Pancreas (tissue), 10 donors: ENCODE measurements around the gene LRP5. TPM values are rescaled to one million over a fixed set of nuclear protein-coding genes. Genes with fewer than 3 reads are reported as not detected.

Experiments
- ATAC-seq, 4 donors: fragments of 200-7000 bp; cut with Tn5 transposase; one replicate each; pipeline versions ENCODE4 v1.8.0 to v1.9.1; 2020; ENCODE audit warnings: mild to moderate bottlenecking in 4 of 4, moderate library complexity in 4 of 4
- DNase-seq, 6 donors: peaks; one replicate each; pipeline ENCODE4 v3.0.0-alpha.2; 2020
- FAIRE-seq: peaks from 2 replicates; lab custom pipeline; 2012; peaks lifted over from hg19 to GRCh38; lab: Jason Lieb, UNC
- H3K27ac ChIP-seq, 4 donors: fragments of 200-600 bp; sonication (generic); 1 replicate in 3 of 4; 2 replicates in 1 of 4; pipeline versions ENCODE4 v1.5.0 to v1.8.0; 2020
- H3K27me3 ChIP-seq, 4 donors: fragments of 200-600 bp; one replicate each; pipeline ENCODE4 v1.8.0; 2021
- H3K36me3 ChIP-seq, 3 donors: fragments of 200-600 bp; sonication (generic) in 1 of 3; one replicate each; pipeline versions ENCODE4 v1.5.0 to v1.8.0; 2020 to 2021
- H3K4me1 ChIP-seq, 3 donors: fragments of 200-600 bp; one replicate each; pipeline ENCODE4 v1.8.0; 2021
- H3K4me3 ChIP-seq, 4 donors: fragments of 200-600 bp; sonication (generic) in 2 of 4; one replicate each; pipeline versions ENCODE4 v1.5.0 to v1.8.0; 2020 to 2021
- H3K9me3 ChIP-seq, 4 donors: fragments of 200-600 bp; one replicate each; pipeline ENCODE4 v1.8.0; 2021
- CTCF ChIP-seq, 4 donors: fragments of 200-600 bp; sonication (generic) in 3 of 4; IDR thresholded peaks; one replicate each; pipeline versions ENCODE4 v1.5.0 to v1.8.0; 2021; ENCODE audit warnings: antibody characterized with exemption in 4 of 4
- WGBS, 2 donors: extraction: QIAGEN DNeasy Blood & Tissue Kit; methylation state at CpG; one replicate each; pipeline ENCODE4 v1.1.7; 2013; 5-methylcytosine and 5-hydroxymethylcytosine counted together
- intact Hi-C, 3 donors: fragments of 100-400 bp; cut with DNase I; formaldehyde crosslinking; loops; one replicate each; pipeline versions ENCODE4 v1.11.1 to v1.14.2; 2022
- polyA plus RNA-seq, 2 donors: library from polyadenylated mRNA; stranded (reverse); fragments of 200-250 nt; gene quantifications; one replicate each; pipeline ENCODE4 v1.2.3, GENCODE V29; 2013
- total RNA-seq, 6 donors: library from RNA; stranded (reverse); fragmentation: NEBNext Ultra II Directional in 4 of 6; extraction: Animal tissue kit (Norgen Biotek cat#: 25700) in 4 of 6; gene quantifications; one replicate each; pipeline versions ENCODE4 v1.2.1 to v1.2.4, GENCODE V29; 2021 to 2023
- donor health status: healthy with polysubstance abuse.
- donor health status: DM: no; HTN: no; CAD: no; lungs with moderate emphysema.
- donor health status: DM: no; HTN: no; CAD: no.
- donor health status: control.
- donor health status: control.
- donor health status: Bipolar disorder and iron deficiency.
- donor health status: DM: yes; HTN: yes; CAD: no.
- donor health status: DM: no; HTN: no; CAD: no.
- donor health status: DM: no; HTN: no; CAD: no.
- donor health status: DM: yes; HTN: yes; CAD: no.

LRP5 gene
- total and polyA plus RNA-seq, 8 donors = 27.4 to 62.8 (median 32.5) TPM

- DNase-seq (no peak), ATAC-seq (peak in 1 of 4 donors; percentile 7), FAIRE-seq (no peak)
- no peak for TF ChIP-seq CTCF (IDR thresholded peaks at IDR 0.05)
- peaks cover 9 to 20% (median 15%) of the 10 kb centered on the region in 3 donors for H3K4me1 ChIP-seq
- H3K27me3 ChIP-seq = no peaks in the 10 kb centered on the region
- no peaks in the 10 kb centered on the region for H3K36me3 ChIP-seq
- 78 to 79% methylated on average over 9 of the region's 9 CpGs for WGBS, 2 donors
- no peak overlapping the region for H3K4me3 ChIP-seq
- intact Hi-C loops = no loop called here
- H3K27ac ChIP-seq = peak overlapping the region in 1 of 4 donors; percentile 44
- H3K9me3 ChIP-seq = no peaks in the 10 kb centered on the region
These were observed 9.7 kb downstream of the LRP5 start for GRCh38 chr11:68322052-68322430.

- Histone ChIP-seq H3K4me3 (no peak overlapping the region), H3K27ac (no peak overlapping the region), H3K27me3 (no peaks in the 10 kb centered on the region), H3K36me3 (no peaks in the 10 kb centered on the region), H3K4me1 (peaks cover 16 to 28% (median 24%) of the 10 kb centered on the region in 3 donors), H3K9me3 (no peaks in the 10 kb centered on the region)
- intact Hi-C loops = no loop called here
- WGBS, 2 donors = 90 to 94% methylated on average over 9 of the region's 9 CpGs
- DNase-seq (no peak), ATAC-seq (no peak), FAIRE-seq (no peak)
- no peak for TF ChIP-seq CTCF (IDR thresholded peaks at IDR 0.05)
These were observed 11.8 kb downstream of the LRP5 start for GRCh38 chr11:68324241-68324640.

GRCh38 chr11:68324695-68325094 is 12.3 kb downstream of the LRP5 start:
- intact Hi-C loops = no loop called here
- H3K36me3 ChIP-seq = no peaks in the 10 kb centered on the region
- no peak overlapping the region for H3K4me3 ChIP-seq
- 91% methylated on average over 10 of the region's 10 CpGs for WGBS, 2 donors
- peaks cover 18 to 28% (median 24%) of the 10 kb centered on the region in 3 donors for H3K4me1 ChIP-seq
- H3K27me3 ChIP-seq = no peaks in the 10 kb centered on the region
- TF ChIP-seq CTCF (IDR thresholded peaks at IDR 0.05) = no peak
- ATAC-seq (no peak), DNase-seq (peak in 1 of 6 donors; percentile 58), FAIRE-seq (no peak)
- H3K27ac ChIP-seq = no peak overlapping the region
- H3K9me3 ChIP-seq = no peaks in the 10 kb centered on the region

DNA sequence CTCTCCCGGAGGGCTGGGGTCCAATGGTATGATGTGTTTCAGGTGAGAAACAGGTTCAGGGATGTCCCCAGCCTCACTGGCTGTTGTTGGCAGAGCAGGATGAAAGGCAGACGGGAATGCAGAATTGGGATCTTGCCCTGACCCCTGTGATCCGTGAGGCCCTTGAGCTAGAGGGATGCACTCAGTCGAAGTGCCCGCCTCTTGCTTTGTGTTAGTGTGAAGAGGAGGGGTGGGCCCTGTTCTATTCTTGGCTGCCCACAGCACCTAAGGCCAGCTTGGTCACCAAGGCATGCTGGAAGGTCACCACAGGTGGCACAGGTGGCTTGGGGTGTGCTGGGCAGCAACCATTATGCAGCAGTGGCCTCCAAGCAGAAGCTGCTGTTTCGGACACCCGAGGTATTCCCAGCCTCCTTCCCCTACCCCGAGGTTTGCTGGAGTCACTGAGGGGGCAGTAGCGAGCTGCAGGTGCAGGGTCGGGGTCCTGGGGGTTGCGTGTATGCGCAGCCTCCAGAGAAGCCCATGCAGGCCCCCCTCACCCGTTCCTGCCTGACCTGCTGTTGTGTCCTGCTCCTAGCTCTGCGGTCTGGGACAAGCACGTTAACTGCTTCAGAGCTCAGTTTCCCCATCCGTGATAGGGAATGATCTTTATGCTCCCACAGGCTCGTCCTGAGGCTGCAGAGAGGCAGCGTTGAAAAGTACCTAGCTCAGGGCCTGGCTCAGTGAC is 13.0 kb downstream of the LRP5 start:
- no peak for TF ChIP-seq CTCF (IDR thresholded peaks at IDR 0.05)
- H3K27ac ChIP-seq = peak overlapping the region in 1 of 4 donors; percentile 17
- intact Hi-C loops = no loop called here
- DNase-seq (no peak), FAIRE-seq (no peak), ATAC-seq (no peak)
- WGBS, 2 donors = 81 to 83% methylated on average over 18 of the region's 18 CpGs
- H3K36me3 ChIP-seq = no peaks in the 10 kb centered on the region
- H3K27me3 ChIP-seq = no peaks in the 10 kb centered on the region
- H3K9me3 ChIP-seq = no peaks in the 10 kb centered on the region
- H3K4me3 ChIP-seq = no peak overlapping the region
- H3K4me1 ChIP-seq = peaks cover 19 to 28% (median 26%) of the 10 kb centered on the region in 3 donors

- Histone ChIP-seq H3K27ac (peak overlapping the region in 3 of 4 donors; percentile 17 to 61 (median 31)), H3K27me3 (no peaks in the 10 kb centered on the region), H3K4me1 (peaks cover 19 to 30% (median 28%) of the 10 kb centered on the region in 3 donors), H3K36me3 (no peaks in the 10 kb centered on the region), H3K9me3 (no peaks in the 10 kb centered on the region), H3K4me3 (no peak overlapping the region)
- WGBS, 2 donors = 81 to 83% methylated on average over 13 of the region's 13 CpGs
- intact Hi-C loops = no loop called here
- FAIRE-seq = no peak
- ATAC-seq = no peak
- no peak for DNase-seq
- TF ChIP-seq CTCF (IDR thresholded peaks at IDR 0.05) = no peak
These were observed 13.5 kb downstream of the LRP5 start for GRCh38 chr11:68325907-68326220.
